Stimulated activated CD8-positive, alpha-beta memory T cell treated with anti-CD3 and anti-CD28 coated beads, Interleukin-2, amount 100 ng/mL, for 48 hours (primary cell): ENCODE results near the gene EYA3.

Source experiments
- DNase-seq, 2 donors: peaks; one replicate each; pipeline ENCODE4 v3.0.0-alpha.2; 2020; ENCODE audit warnings: low read depth in 2 of 2

EYA3 gene

DNA sequence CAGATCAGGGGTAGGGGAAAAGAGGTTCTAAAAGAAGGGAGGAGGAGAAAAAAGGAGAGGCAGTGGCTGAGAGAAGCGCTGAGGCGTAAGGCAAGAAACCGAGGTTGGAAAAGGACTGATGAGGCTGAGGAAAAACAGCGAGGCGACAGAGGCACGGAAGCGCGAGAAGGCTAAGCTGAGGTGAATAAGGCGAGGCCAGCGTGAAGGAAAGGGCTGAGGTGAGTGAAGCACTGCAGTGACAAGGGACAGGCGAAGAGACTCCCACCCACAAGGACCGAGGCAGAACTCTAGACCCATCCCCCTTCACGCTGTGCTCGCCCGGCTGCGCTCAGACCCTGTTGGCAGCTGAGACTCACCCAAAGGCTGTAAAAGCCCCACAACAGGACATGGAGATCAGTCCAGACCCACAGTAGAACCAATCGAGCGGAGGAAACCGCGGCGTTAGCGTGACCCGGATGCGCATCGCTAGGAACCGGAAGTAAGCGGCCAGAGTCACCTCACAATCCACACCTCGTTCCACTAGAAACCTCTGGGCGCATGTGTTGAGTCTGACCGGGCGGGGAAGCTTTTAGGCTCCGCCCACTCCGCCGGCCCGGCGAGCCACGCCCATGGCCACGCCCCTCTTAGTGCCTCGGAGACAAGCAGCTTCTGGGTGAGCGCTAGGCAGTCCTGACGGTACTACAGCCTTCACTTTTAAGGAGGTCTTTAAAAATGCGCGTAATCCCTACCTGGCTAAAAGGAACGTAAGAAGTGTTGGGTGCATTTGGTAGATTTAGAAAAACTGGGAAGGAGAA lies at the start of gene EYA3:
TSS of gene EYA3 (minus strand) at position 443 of the 794 bp plus-strand sequence. CDS start 30,584 bp downstream, outside the sequence.
- DNase-seq = peak; percentile 98 to 99

GRCh38 chr1:28136922-28137613 lies 48.7 kb upstream of the EYA3 start:
- no peak for DNase-seq

- DNase-seq = no peak
Measured at GRCh38 chr1:28136169-28136921, 47.9 kb upstream of the EYA3 start.

GRCh38 chr1:28135371-28136168 lies 47.2 kb upstream of the EYA3 start:
- DNase-seq = no peak

DNA sequence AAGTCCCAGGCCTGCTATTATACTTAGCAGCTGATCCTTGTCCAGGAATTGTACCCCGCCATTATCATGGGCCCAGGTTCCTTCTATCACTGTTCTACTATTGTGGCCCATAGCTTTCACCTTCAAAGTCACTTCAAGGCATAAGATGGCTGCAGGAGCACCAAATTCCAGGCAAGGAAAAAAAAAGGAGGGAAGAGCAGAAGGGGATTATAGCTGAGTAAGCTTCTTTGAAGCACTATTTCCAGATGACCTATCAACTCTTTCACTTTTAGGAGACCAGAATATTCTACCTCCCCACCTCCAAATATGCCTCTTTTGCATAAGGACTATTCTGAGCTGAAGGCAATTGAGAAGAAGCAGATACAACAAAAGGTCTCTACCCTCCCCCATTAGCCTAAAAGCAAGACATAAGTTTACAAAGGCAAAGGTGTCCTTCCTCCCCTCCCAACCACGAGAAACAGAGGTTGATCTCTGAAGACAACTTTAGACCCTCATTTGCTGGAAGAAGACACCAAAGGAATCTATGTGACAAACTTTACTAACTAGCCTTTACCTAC lies 46.3 kb upstream of the EYA3 start:
- no peak for DNase-seq

DNA sequence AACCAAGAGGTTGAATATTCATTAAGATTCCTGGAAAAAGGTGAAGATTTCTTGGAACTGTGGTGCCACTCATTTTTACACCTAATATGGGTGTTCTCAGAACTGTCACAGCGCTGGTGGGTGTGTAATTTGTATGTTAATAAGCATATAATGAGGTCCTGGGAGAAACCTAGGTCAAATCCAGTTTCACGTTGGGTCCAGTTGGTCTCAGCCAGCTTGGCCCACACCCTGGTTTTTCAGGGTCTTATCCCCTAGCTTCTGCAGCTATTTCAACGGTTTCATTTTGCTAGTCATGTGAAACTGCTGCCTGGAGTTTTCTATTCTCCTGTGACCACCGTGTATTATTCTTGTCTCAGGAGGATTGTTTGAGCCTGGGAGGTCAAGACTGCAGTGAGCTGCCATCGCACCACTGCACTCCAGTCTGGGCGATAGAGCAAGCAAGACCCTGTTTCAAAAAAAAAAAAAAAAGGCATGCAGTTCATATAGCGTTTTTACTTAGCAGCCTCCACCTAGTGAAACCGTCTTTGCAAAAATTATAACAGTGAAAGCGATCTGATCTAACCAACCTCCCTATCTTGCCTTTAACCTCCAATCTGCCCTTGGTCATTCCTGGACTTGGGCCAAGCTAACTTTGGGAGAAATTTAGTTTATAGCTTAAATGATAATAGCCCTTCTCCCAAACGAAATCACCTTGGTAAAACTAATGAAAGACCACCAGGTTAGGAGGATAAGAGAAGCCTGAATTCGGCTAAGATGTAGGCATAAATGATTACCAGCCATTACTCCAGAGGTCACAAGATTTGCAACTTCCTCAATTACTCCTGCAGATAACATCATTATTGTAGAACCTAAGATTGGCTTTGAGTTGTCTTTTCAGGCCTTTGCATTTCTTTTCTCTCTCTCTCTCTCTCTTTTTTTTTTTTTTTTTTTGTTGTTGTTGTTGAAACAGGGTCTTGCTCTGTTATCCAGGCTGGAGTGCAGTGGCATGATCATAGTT lies 44.1 kb upstream of the EYA3 start:
- DNase-seq = no peak

DNA sequence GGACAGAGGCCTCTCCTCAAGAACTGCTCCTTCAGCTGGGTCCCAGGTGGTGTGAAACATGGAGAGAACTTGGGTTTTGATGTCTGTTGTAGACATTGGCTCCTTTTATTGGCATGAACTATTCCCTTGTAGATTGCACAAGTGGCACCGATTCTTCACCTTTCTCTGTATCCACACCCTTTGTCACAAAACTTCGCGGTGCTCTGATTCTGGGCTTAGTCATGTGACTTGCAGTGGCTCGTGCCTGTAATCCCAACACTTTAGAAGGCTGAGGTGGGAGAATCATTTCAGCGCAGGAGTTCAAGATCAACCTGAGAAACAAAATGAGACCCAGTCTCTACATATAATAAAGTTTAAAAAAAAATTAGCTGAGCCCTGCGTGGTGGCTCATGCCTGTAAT lies 42.5 kb upstream of the EYA3 start:
- no peak for DNase-seq

- no peak for DNase-seq
Measured at GRCh38 chr1:28129150-28129549, 40.7 kb upstream of the EYA3 start.

GRCh38 chr1:28127617-28128257 lies 39.3 kb upstream of the EYA3 start:
- DNase-seq = no peak

GRCh38 chr1:28126783-28127490 lies 38.5 kb upstream of the EYA3 start:
- no peak for DNase-seq

- DNase-seq = no peak
Measured at GRCh38 chr1:28126212-28126611, 37.8 kb upstream of the EYA3 start.

DNA sequence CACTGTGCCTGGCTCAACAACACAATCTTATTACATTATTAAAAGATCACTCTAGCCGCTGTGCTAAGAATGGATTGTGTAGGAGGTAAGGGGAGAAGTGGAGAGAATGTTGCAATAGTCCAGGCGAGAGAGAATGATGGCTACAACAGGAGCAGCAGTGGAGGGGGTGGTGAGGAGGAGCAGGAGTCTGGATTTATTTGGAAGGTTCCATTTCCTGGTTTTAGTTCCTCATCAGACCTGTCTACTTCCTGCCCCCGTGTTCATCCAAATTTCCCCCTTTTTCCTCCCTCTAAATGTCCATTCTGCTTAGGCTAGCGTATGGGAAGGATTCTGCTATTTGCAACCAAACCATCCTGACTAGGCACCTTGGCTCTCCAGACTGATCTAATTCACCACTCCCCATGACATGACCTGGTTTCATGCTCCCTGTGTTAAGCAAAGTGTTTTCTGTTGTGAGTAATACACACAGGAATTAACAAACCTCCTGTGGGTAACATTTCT lies 35.1 kb upstream of the EYA3 start:
- DNase-seq = no peak

- no peak for DNase-seq
Measured at GRCh38 chr1:28122183-28122582, 33.8 kb upstream of the EYA3 start.

DNA sequence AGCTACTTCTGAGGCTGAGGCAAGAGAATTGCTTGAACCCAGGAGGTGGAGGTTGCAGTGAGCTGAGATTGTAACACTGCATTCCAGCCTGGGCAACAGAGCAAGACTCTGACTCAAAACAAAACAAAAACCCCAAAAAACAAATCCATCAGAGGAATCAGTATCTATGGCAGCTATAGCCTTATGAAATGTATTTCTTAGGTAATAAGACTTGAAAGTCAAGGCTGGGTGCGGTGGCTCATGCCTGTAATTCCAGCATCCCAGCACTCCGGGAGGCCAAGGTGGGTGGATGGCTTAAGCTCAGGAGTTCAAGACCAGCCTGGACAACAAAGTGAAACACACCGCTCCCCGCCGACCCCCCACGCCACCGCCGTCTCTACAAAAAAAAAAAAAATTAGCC lies 31.1 kb upstream of the EYA3 start:
- no peak for DNase-seq

- no peak for DNase-seq
Measured at GRCh38 chr1:28118640-28119307, 30.4 kb upstream of the EYA3 start.

- DNase-seq = peak; percentile 11 to 18
Measured at GRCh38 chr1:28115267-28115666, 26.9 kb upstream of the EYA3 start.

DNA sequence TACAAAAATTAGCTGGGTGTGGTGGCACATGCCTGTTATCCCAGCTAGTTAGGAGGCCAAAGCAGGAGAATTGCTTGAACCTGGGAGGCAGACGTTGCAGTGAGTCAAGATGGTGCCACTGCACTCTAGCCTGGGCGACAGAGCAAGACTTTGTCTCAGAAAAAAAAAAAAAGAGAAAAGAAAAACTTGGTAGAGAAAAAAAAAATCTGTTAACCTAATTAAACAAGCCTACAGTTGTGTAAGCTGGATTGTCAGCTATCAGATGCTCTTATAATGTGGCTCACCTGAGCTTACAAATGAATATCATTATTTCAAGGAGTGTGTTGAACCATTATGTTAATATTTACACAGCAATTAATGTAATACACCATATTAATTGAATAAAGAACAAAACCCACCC lies 26.4 kb upstream of the EYA3 start:
- no peak for DNase-seq

GRCh38 chr1:28113242-28113572 lies 24.8 kb upstream of the EYA3 start:
- no peak for DNase-seq
